A549 (cell line): ENCODE measurements around the gene MYOG.

Experiments used
- MYC ChIP-seq: IDR thresholded peaks from 2 replicates; pipeline ENCODE4 v1.6.1; 2012; ENCODE audit warnings: mild to moderate bottlenecking, inconsistent platforms, low read length, improper control_type of control experiment, borderline replicate concordance
- POLR2A ChIP-seq: IDR thresholded peaks from 2 replicates; pipeline ENCODE4 v1.6.1; 2012; ENCODE audit warnings: mild to moderate bottlenecking, low read length
- POLR2AphosphoS2 ChIP-seq: conservative IDR thresholded peaks from 2 replicates; pipeline ENCODE4 v1.6.1; 2012; ENCODE audit warnings: low read length, improper control_type of control experiment, inconsistent platforms
- TF ChIP-seq, protein P1 (sequence below): fragments of >200 bp; sonication (Bioruptor Twin); formaldehyde crosslinking; IDR thresholded peaks from 3 replicates; pipeline ENCODE4 v1.5.1; 2016

DNA sequence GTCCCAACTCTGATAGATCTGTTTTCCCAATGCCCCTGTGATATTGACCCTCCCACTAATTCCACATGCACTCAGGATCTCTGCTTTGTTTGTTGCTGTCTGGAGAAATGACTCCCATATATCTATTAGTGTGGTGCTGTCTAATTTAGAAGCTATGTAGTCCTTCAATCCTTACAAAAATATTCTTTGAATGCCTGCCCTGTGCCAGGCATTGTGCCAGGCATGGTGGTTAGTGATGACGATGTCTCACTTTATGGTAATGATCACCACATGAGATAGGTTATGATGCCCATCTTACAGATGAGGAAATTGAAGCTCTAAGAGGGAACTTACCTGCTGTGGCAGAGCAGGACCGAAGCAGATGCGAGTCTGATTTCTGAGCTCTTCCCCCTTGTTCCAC, 12.9 kb downstream of the MYOG start:
- no peak for TF ChIP-seq POLR2A
- TF ChIP-seq POLR2AphosphoS2: no peak
- no peak for TF ChIP-seq MYC
- TF ChIP-seq, protein P1, sequence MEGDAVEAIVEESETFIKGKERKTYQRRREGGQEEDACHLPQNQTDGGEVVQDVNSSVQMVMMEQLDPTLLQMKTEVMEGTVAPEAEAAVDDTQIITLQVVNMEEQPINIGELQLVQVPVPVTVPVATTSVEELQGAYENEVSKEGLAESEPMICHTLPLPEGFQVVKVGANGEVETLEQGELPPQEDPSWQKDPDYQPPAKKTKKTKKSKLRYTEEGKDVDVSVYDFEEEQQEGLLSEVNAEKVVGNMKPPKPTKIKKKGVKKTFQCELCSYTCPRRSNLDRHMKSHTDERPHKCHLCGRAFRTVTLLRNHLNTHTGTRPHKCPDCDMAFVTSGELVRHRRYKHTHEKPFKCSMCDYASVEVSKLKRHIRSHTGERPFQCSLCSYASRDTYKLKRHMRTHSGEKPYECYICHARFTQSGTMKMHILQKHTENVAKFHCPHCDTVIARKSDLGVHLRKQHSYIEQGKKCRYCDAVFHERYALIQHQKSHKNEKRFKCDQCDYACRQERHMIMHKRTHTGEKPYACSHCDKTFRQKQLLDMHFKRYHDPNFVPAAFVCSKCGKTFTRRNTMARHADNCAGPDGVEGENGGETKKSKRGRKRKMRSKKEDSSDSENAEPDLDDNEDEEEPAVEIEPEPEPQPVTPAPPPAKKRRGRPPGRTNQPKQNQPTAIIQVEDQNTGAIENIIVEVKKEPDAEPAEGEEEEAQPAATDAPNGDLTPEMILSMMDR: no peak
